Motor neuron (in vitro differentiated cells): ENCODE data around the gene ACTMAP. TPM values are rescaled to one million over a fixed set of nuclear protein-coding genes. Genes with fewer than 3 reads are reported as not detected.

Source experiments
- ATAC-seq, 8 experiments: fragments of 200-7000 bp; cut with Tn5 transposase; replicated peaks in 6 of 8; 2 replicates each; pipeline ENCODE4 v1.8.0; 2021; ENCODE audit warnings: mild to moderate bottlenecking in 8 of 8, moderate library complexity in 8 of 8
- H3K27ac ChIP-seq, 2 donors: fragments of 250-450 bp; sonication (Bioruptor Pico); 2 replicates each; pipeline ENCODE4 v1.9.0; 2021; ENCODE audit warnings: antibody characterized with exemption in 2 of 2, mild to moderate bottlenecking in 2 of 2, moderate library complexity in 1 of 2
- H3K4me1 ChIP-seq, 2 donors: fragments of 250-450 bp; sonication (Bioruptor Pico); replicated peaks in 1 of 2; 2 replicates each; pipeline ENCODE4 v1.6.1; 2021; ENCODE audit warnings: antibody characterized with exemption in 2 of 2, mild to moderate bottlenecking in 2 of 2, moderate library complexity in 1 of 2
- H3K4me3 ChIP-seq, 5 donors: fragments of 250-450 bp; sonication (Bioruptor Pico); 2 replicates each; pipeline ENCODE4 v1.9.0; 2021; ENCODE audit warnings: antibody characterized with exemption in 5 of 5, mild to moderate bottlenecking in 5 of 5, moderate library complexity in 4 of 5
- WGBS, 10 experiments: fragments of 450-650 bp; shearing (Covaris generic); methylation state at CpG; one replicate each; pipeline ENCODE4 v1.0.0; 2022; 5-methylcytosine and 5-hydroxymethylcytosine counted together
- in situ Hi-C, 9 experiments: fragments of 400-800 bp; cut with MboI; loops; one replicate each; pipeline ENCODE4 v1.15.0; 2021; ENCODE audit warnings: low sequenced_read_pairs in 9 of 9, low pct_unique_long_range_greater_than_20kb in 2 of 9; ENCODE audit not compliant: unreplicated experiment in 9 of 9
- total RNA-seq, 8 experiments: library from RNA; unstranded; fragments of 300-600 nt; gene quantifications; 2 replicates each; pipeline versions ENCODE4 v1.2.3 to v1.2.4, GENCODE V29; 2022

ACTMAP gene
- total RNA-seq, 8 experiments from 2014 or later = 2.4 to 12.6 (median 3.8) TPM

GRCh38 chr19:40747536-40747935, 2.7 kb downstream of the ACTMAP start:
- WGBS, 10 experiments = 83 to 100% (median 97%) methylated on average over 1 to 5 of the region's 7 CpGs; no CpG with 5 or more reads in 4 of the 10 experiments
- Histone ChIP-seq H3K4me3 (no peak overlapping the region), H3K4me1 (peaks cover 10 to 12% of the 10 kb centered on the region in 2 donors), H3K27ac (no peak overlapping the region)
- in situ Hi-C loops = no loop called here
- ATAC-seq = no peak

DNA sequence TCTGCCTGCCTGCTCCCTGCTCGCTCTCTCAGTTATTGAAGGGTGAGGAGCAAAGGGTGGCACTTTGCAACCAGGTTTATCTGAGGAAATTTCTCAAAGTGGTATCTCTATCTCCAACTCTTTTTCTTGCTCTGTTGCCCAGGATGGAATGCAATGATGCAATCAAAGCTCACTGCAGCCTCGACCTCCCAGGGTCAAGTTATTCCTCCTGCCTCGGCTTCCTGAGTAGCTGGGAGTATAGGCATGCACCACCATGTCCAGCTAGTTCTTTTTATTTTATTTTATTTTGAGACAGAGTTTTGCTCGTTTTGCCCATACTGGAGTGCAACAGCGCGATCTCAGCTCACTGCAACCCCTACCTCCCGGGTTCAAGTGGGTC, 4.9 kb downstream of the ACTMAP start:
- H3K27ac ChIP-seq = no peak overlapping the region

DNA sequence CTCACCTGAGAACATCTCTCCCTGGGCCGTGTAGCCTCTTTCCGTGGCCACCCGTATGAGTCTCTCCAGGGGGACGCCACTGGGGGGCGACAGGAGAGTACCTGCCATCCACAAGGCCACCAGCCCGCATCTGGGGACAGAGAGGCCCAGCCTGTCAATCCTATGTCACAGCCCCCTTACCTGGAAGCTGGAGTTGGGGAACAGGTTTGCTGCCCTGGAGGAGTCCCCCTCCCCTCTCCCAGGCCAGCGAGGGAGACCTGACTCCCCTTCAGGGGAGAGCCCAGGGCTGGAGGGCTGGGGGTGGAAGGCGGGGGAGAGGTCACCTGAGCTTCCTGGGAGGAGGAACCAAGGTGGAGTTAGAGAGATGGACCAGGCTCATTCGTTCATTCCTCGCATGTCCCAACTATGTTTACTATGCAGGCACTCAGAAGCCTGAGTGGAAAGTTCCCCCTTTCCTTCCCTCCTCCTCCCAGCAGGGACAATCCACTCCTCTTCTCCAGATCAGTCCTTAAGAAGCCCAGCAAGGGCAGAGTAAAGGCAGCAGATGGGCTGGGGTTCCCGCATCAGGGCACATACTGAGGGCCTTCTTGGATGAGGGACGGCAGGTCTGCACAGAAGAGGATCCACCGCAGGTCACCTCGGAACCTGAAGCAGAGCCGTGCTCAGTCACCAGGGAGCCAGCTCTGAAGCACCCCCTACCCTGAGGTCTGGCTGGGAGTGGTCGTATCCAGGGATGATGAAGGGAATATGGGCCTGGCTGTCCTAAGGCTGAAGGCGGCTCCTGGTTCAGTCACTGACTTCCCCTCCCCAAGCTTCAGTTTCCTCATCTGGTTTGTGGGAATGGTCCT, 5.5 kb downstream of the ACTMAP start:
- WGBS, 10 experiments = 67 to 93% (median 80%) methylated on average over 1 to 11 of the region's 17 CpGs; no CpG with 5 or more reads in 4 of the 10 experiments
- peak in 2 of 8 experiments; percentile 10 to 11 for ATAC-seq
- Histone ChIP-seq H3K4me3 (no peak overlapping the region), H3K4me1 (peaks cover 7 to 12% of the 10 kb centered on the region in 2 donors), H3K27ac (no peak overlapping the region)
- in situ Hi-C loops = no loop called here

More for the DNA sequence above, 4.9 kb downstream of the ACTMAP start:
- no peak for ATAC-seq
- 69 to 100% (median 78%) methylated on average over 1 to 4 of the region's 7 CpGs; no CpG with 5 or more reads in 4 of the 10 experiments for WGBS, 10 experiments
- H3K4me1 ChIP-seq = peaks cover 7 to 12% of the 10 kb centered on the region in 2 donors
- in situ Hi-C loops = no loop called here
- H3K4me3 ChIP-seq = no peak overlapping the region

- no peak overlapping the region for H3K4me3 ChIP-seq
- no peak overlapping the region for H3K27ac ChIP-seq
- peaks cover 0 to 3% of the 10 kb centered on the region in 2 donors for H3K4me1 ChIP-seq
- in situ Hi-C loops = no loop called here
- ATAC-seq = no peak
- 72 to 100% (median 92%) methylated on average over 1 to 7 of the region's 10 CpGs; no CpG with 5 or more reads in 3 of the 10 experiments for WGBS, 10 experiments
Observed at GRCh38 chr19:40743926-40744325, 6.4 kb downstream of the ACTMAP start.

- no peak for ATAC-seq
- 57 to 100% (median 97%) methylated on average over 2 to 7 of the region's 12 CpGs; no CpG with 5 or more reads in 4 of the 10 experiments for WGBS, 10 experiments
- Histone ChIP-seq H3K4me1 (no peaks in the 10 kb centered on the region), H3K4me3 (no peak overlapping the region), H3K27ac (no peak overlapping the region)
- in situ Hi-C loops = no loop called here
Observed at GRCh38 chr19:40742886-40743285, 7.4 kb downstream of the ACTMAP start.

DNA sequence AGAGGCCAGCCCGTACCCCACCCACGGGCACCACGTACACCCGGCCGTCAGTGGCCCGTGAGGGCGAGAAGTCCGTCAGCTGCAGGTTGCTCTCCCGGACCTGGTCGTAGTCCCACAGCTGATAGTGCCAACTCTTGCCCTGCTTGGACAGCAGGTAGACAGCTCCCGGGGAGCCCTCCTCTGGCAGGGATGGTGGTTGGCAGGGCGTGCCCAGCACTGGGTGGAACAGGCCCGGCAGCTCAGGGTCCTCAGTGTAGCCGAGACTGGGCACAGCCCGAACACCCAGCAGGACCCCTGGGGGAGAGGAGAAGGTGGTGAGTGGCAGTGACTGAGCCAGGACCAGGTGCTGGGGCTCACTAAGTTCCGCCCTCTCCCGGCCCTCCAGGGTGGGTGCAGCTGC, 7.8 kb downstream of the ACTMAP start:
- H3K27ac ChIP-seq = peak overlapping the region in 1 of 2 donors; percentile 37
- ATAC-seq = peak in 5 of 8 experiments; percentile 9 to 33 (median 15)
- in situ Hi-C loops = no loop called here
- WGBS, 10 experiments = 92 to 100% (median 95%) methylated on average over 1 to 6 of the region's 17 CpGs; no CpG with 5 or more reads in 6 of the 10 experiments
- H3K4me3 ChIP-seq = no peak overlapping the region
- H3K4me1 ChIP-seq = no peaks in the 10 kb centered on the region

DNA sequence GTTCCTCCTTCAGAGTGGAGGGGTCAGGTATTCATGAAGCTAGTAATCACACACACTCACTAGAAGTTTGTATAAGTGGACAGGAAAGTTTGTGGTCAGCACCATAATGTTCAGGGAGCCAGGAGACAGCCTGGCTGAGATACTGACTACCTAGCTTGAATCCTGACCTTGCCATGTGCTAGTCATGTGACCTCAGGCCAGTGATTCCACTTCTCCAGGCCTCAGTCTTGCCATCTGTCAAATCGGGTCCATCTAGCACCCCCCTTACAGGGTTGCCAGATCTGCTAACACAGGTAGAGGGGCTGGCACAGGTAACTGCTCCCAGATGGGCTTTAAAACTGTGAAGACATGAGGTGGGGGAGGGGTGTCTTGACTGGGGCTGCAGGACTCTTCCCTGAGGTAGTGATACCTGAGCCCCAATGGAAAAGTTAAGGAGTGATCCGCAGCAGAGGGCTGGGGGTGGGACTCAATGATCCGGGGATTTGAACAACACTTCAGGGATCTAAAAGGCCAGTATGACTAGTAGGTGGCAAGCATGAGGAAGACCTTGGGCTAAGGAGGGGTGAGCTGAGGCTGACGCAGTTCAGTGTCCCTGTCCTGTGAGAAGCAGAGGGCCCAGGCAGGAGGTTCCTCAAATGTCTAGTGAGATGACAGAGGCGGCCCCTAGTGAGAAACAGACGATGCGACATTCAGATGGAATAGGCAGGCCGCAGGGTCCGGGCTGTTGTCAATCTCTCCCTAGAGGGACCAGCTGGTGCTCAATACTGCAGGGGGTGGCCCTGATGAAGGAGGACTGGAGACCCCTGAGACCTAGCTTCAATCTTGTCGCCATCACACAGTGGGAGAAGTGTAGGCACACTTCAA, 8.5 kb downstream of the ACTMAP start:
- ATAC-seq = peak in 4 of 8 experiments; percentile 4 to 23 (median 13)
- in situ Hi-C loops = no loop called here
- H3K4me3 ChIP-seq = no peak overlapping the region
- H3K27ac ChIP-seq = peak overlapping the region; percentile 33 to 37
- 40 to 93% (median 80%) methylated on average over 1 to 7 of the region's 10 CpGs; no CpG with 5 or more reads in 5 of the 10 experiments for WGBS, 10 experiments
- no peaks in the 10 kb centered on the region for H3K4me1 ChIP-seq

GRCh38 chr19:40740747-40741146, 9.5 kb downstream of the ACTMAP start:
- Histone ChIP-seq H3K4me3 (no peak overlapping the region), H3K27ac (peak overlapping the region in 1 of 2 donors; percentile 39), H3K4me1 (no peaks in the 10 kb centered on the region)
- 0 to 90% (median 85%) methylated on average over 2 to 5 of the region's 6 CpGs; no CpG with 5 or more reads in 6 of the 10 experiments for WGBS, 10 experiments
- ATAC-seq = peak in 3 of 8 experiments; percentile 76 to 82 (median 81)
- in situ Hi-C loops = no loop called here

DNA sequence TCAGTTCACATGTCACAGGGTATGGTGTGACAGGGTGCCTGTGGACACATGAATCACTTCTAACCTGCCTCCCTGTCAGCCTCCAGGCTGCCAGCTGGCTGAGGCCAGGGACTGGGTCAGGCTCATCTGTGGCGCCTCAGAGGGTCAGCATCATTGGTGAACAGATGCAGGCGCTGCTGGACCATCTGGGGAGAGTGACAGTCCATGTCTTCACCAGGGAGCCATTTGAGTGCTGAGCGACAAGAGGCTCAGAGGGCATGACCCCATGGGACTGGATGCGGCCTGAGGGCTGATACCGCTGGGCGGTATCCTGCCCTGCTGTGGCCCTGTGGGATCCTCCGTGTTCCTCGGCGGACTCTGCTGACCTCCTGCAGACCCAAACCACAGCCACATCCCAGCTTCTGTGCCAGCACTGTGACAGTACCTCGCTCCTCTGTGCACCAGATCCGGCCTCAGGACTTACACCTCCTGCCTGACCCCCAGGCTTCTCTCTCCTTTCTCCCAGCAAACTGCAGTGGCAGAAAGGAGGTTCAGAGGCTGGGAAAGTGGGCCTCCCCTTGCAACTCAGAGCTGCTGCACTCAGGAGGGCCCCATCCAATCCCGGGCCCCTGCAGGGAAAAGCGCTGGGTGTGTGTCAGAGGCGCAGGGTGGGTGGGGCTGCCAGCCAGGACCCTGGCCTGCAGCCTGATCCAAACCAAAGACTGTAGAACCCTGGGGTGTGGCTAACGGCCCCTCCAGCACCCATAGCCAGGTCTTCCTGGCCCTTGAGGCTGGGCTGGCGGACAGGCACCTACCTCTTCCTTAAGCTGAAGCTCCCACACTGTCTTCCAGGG, 10.2 kb downstream of the ACTMAP start:
- in situ Hi-C loops = no loop called here
- peak in 6 of 8 experiments; percentile 6 to 63 (median 42) for ATAC-seq
- H3K4me1 ChIP-seq = no peaks in the 10 kb centered on the region
- no peak overlapping the region for H3K4me3 ChIP-seq
- H3K27ac ChIP-seq = peak overlapping the region in 1 of 2 donors; percentile 39
- 15 to 100% (median 80%) methylated on average over 1 to 4 of the region's 16 CpGs; no CpG with 5 or more reads in 4 of the 10 experiments for WGBS, 10 experiments

- in situ Hi-C loops = no loop called here
- no peak overlapping the region for H3K27ac ChIP-seq
Observed at GRCh38 chr19:40739030-40739839, 11.0 kb downstream of the ACTMAP start.

DNA sequence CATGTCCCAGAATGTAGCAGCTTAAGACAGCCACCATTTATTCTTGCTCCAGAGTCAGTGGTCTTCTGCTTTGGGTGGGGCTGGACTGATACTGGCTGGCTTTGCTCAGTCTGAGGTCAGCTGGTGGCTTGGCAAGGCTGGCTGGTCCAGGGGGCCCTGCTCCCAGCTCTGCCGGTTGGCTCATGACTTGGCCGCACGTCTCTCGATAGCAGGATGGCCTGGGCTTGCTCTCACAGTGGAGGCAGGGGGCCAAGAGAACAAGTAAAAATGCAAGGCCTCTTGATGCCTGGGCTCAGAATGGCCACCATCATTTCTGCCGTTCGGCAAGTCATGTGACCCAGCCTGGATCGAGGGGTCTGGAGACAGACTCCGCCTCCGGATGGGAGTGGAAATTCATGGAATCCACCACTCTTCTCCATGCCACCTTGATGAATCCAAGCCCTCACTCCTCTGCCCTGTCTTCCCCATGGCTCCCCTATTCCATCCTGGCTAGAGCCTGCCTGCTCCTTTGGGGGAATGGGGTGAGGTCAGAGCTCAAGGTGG, 13.1 kb downstream of the ACTMAP start:
- Histone ChIP-seq H3K27ac (no peak overlapping the region), H3K4me3 (no peak overlapping the region), H3K4me1 (no peaks in the 10 kb centered on the region)
- no peak for ATAC-seq
- WGBS, 10 experiments = 54% methylated on average over 7 of the region's 9 CpGs; no CpG with 5 or more reads in 9 of the 10 experiments
- in situ Hi-C loops = no loop called here

More at GRCh38 chr19:40739030-40739839, 11.0 kb downstream of the ACTMAP start:
- Histone ChIP-seq H3K4me1 (no peaks in the 10 kb centered on the region), H3K4me3 (no peak overlapping the region)
- 60 to 100% (median 96%) methylated on average over 1 to 8 of the region's 22 CpGs; no CpG with 5 or more reads in 2 of the 10 experiments for WGBS, 10 experiments
- ATAC-seq = peak in 2 of 8 experiments; percentile 7 to 10
